Keratinocyte (primary cell): Measurements from ENCODE around the gene CADM2. TPM values are rescaled to one million over a fixed set of nuclear protein-coding genes. Genes with fewer than 3 reads are reported as not detected.

ENCODE experiments used
- DNase-seq: peaks from one replicate; pipeline ENCODE4 v3.0.0-alpha.2; 2011; ENCODE audit warnings: low read depth, missing footprints, low spot score
- FAIRE-seq: peaks from 2 replicates; lab custom pipeline; 2011; peaks lifted over from hg19 to GRCh38; lab: Jason Lieb, UNC
- H2AFZ ChIP-seq: 2 replicates; pipeline ENCODE4 v1.6.0; 2012; ENCODE audit warnings: low read length, control low read depth, inconsistent platforms; ENCODE audit not compliant: control insufficient read depth
- H3K27ac ChIP-seq: 2 replicates; pipeline ENCODE4 v1.5.1; 2011; ENCODE audit warnings: low read length; ENCODE audit not compliant: control insufficient read depth, insufficient read depth
- H3K27me3 ChIP-seq: 3 replicates; pipeline ENCODE4 v1.6.0; 2011; ENCODE audit warnings: low read length; ENCODE audit not compliant: control insufficient read depth, insufficient read depth; ENCODE audit errors: extremely low read depth
- H3K36me3 ChIP-seq, 2 experiments: 2 replicates in 1 of 2; 3 replicates in 1 of 2; pipeline ENCODE4 v1.5.1; 2011; ENCODE audit warnings: low read length in 2 of 2, mild to moderate bottlenecking in 1 of 2; ENCODE audit not compliant: control insufficient read depth in 2 of 2, insufficient read depth in 2 of 2; ENCODE audit errors: extremely low read depth in 1 of 2
- H3K4me1 ChIP-seq: 3 replicates; pipeline ENCODE4 v1.5.1; 2011; ENCODE audit warnings: low read length; ENCODE audit not compliant: control insufficient read depth, insufficient read depth; ENCODE audit errors: extremely low read depth
- H3K4me2 ChIP-seq: 3 replicates; pipeline ENCODE4 v1.6.0; 2011; ENCODE audit warnings: low read depth, low read length; ENCODE audit not compliant: control insufficient read depth, insufficient read depth; ENCODE audit errors: extremely low read depth
- H3K4me3 ChIP-seq, 3 experiments: fragments of 200-600 bp in 1 of 3; sonication (generic) in 1 of 3; 2 replicates in 2 of 3; 3 replicates in 1 of 3; pipeline ENCODE4 v1.5.1; 2011 to 2016; ENCODE audit warnings: low read length in 3 of 3, mild to moderate bottlenecking in 3 of 3, control low read depth in 2 of 3, inconsistent platforms in 1 of 3, low read depth in 1 of 3, mixed read lengths in 1 of 3, mixed run types in 1 of 3, moderate library complexity in 1 of 3; ENCODE audit not compliant: control insufficient read depth in 2 of 3, insufficient read depth in 2 of 3; ENCODE audit errors: extremely low read depth in 1 of 3
- H3K79me2 ChIP-seq: 2 replicates; pipeline ENCODE4 v1.6.0; 2012; ENCODE audit warnings: low read length; ENCODE audit not compliant: control insufficient read depth, insufficient read depth
- H3K9ac ChIP-seq: 3 replicates; pipeline ENCODE4 v1.6.0; 2011; ENCODE audit warnings: low read length; ENCODE audit not compliant: control insufficient read depth, insufficient read depth; ENCODE audit errors: extremely low read depth
- H3K9me1 ChIP-seq: 3 replicates; pipeline ENCODE4 v1.6.0; 2011; ENCODE audit warnings: low read length; ENCODE audit not compliant: control insufficient read depth, insufficient read depth; ENCODE audit errors: extremely low read depth
- H3K9me3 ChIP-seq: 2 replicates; pipeline ENCODE4 v1.5.1; 2012; ENCODE audit warnings: low read depth, low read length; ENCODE audit not compliant: control insufficient read depth
- H4K20me1 ChIP-seq: 3 replicates; pipeline ENCODE4 v1.6.0; 2011; ENCODE audit warnings: low read length; ENCODE audit not compliant: control insufficient read depth, insufficient read depth; ENCODE audit errors: extremely low read depth
- CTCF ChIP-seq, 3 experiments: IDR thresholded peaks in 1 of 3; conservative IDR thresholded peaks in 1 of 3; optimal IDR thresholded peaks in 1 of 3; 2 replicates in 2 of 3; 3 replicates in 1 of 3; pipeline versions ENCODE3 to v1.5.1; 2011; ENCODE audit warnings: low read length in 3 of 3, mild to moderate bottlenecking in 3 of 3, moderate library complexity in 2 of 3, control low read depth in 1 of 3, inconsistent platforms in 1 of 3; ENCODE audit not compliant: insufficient read depth in 2 of 3; ENCODE audit errors: extremely low read depth in 1 of 3
- EZH2 ChIP-seq: IDR thresholded peaks from one replicate; pipeline ENCODE4 v1.6.1; 2012; ENCODE audit warnings: inconsistent platforms, mild to moderate bottlenecking, low read length, moderate library complexity
- dilution Hi-C: fragments of 300-500 bp; cut with MboI; formaldehyde crosslinking; loops from one replicate; pipeline ENCODE4 v1.7.0; 2020; ENCODE audit warnings: low sequenced_read_pairs; ENCODE audit not compliant: extremely low pct_ligation_motif_present
- polyA plus RNA-seq, 5 experiments: library from polyadenylated mRNA; depleted of rRNA in 3 of 5; stranded (reverse) in 3 of 5; stranded (forward) in 1 of 5; unstranded in 1 of 5; fragments of >200 nt; gene quantifications; 1 replicate in 1 of 5; 2 replicates in 3 of 5; 3 replicates in 1 of 5; pipeline versions ENCODE4 v1.2.1 to v1.2.3, GENCODE V29; 2011 to 2012; ENCODE audit warnings: missing spikeins in 2 of 5, low read depth in 1 of 5, low replicate concordance in 1 of 5

The CADM2 gene
- polyA plus RNA-seq, 1 donor (not counting 4 experiments of a cell fraction or from before 2014, with no cell fraction given) = not detected

GRCh38 chr3:85360742-85361387 is 402.1 kb downstream of the CADM2 start:
- dilution Hi-C loops = no loop called here
- no peak overlapping the region for H3K4me3 ChIP-seq
- no peak overlapping the region for H3K9ac ChIP-seq
- peak; percentile 56 to 86 (median 61) for TF ChIP-seq CTCF (optimal IDR thresholded peaks at IDR 0.05 in 1 of 3, IDR thresholded peaks at IDR 0.05 in 1 of 3, conservative IDR thresholded peaks at IDR 0.05 in 1 of 3; ENCODE audit: extremely low read depth in 1 of 3, insufficient read depth in 2 of 3, low read length in 3 of 3)
- no peak for TF ChIP-seq EZH2
- no peaks in the 10 kb centered on the region for H4K20me1 ChIP-seq
- FAIRE-seq (no peak), DNase-seq (no peak)
- no peak overlapping the region for H3K4me2 ChIP-seq
- no peaks in the 10 kb centered on the region for H3K4me1 ChIP-seq
- no peak overlapping the region for H2AFZ ChIP-seq
- H3K27ac ChIP-seq = no peak overlapping the region
- no peaks in the 10 kb centered on the region for H3K27me3 ChIP-seq
- H3K9me1 ChIP-seq = no peaks in the 10 kb centered on the region
- H3K36me3 ChIP-seq = no peaks in the 10 kb centered on the region
- no peaks in the 10 kb centered on the region for H3K79me2 ChIP-seq
- no peaks in the 10 kb centered on the region for H3K9me3 ChIP-seq

- Histone ChIP-seq H3K4me1 (no peaks in the 10 kb centered on the region), H3K36me3 (no peaks in the 10 kb centered on the region), H3K79me2 (no peaks in the 10 kb centered on the region), H4K20me1 (no peaks in the 10 kb centered on the region), H3K4me2 (no peak overlapping the region), H3K9ac (no peak overlapping the region), H3K9me3 (no peaks in the 10 kb centered on the region), H3K9me1 (no peaks in the 10 kb centered on the region), H3K27ac (no peak overlapping the region), H3K4me3 (no peak overlapping the region), H3K27me3 (no peaks in the 10 kb centered on the region), H2AFZ (no peak overlapping the region)
- no peak for TF ChIP-seq EZH2
- no peak for TF ChIP-seq CTCF (optimal IDR thresholded peaks at IDR 0.05 in 1 of 3, IDR thresholded peaks at IDR 0.05 in 1 of 3, conservative IDR thresholded peaks at IDR 0.05 in 1 of 3; ENCODE audit: extremely low read depth in 1 of 3, insufficient read depth in 2 of 3, low read length in 3 of 3)
- FAIRE-seq (no peak), DNase-seq (no peak)
- dilution Hi-C loops = no loop called here
Measured at GRCh38 chr3:85364296-85364909, 405.6 kb downstream of the CADM2 start.
